Endothelial cell of umbilical vein (primary cell): ENCODE measurements around the gene RGS10.

Source experiments
- EZH2 ChIP-seq: IDR thresholded peaks from 2 replicates; pipeline ENCODE4 v1.6.1; 2012; ENCODE audit warnings: borderline replicate concordance, low read depth, mild to moderate bottlenecking, moderate library complexity, low read length, inconsistent platforms; ENCODE audit not compliant: severe bottlenecking
- FOS ChIP-seq: IDR thresholded peaks from 2 replicates; pipeline ENCODE4 v1.6.1; 2011; ENCODE audit warnings: mild to moderate bottlenecking, low read length, moderate library complexity, borderline replicate concordance; ENCODE audit not compliant: insufficient read depth
- JUN ChIP-seq: IDR thresholded peaks from 2 replicates; pipeline ENCODE4 v1.6.1; 2011; ENCODE audit warnings: borderline replicate concordance, low read depth; ENCODE audit not compliant: insufficient read length, insufficient read depth
- MYC ChIP-seq: IDR thresholded peaks from one replicate; pipeline ENCODE4 v1.6.1; 2011; ENCODE audit warnings: mild to moderate bottlenecking, low read depth, low read length
- POLR2A ChIP-seq: IDR thresholded peaks from 2 replicates; pipeline ENCODE4 v1.6.1; 2012; ENCODE audit warnings: low read depth, mild to moderate bottlenecking, control low read depth, low read length
- POLR2AphosphoS5 ChIP-seq: IDR thresholded peaks from 2 replicates; pipeline ENCODE4 v1.6.1; 2012; ENCODE audit warnings: low read depth, mild to moderate bottlenecking, control low read depth, low read length, moderate library complexity; ENCODE audit not compliant: insufficient read depth
- TF ChIP-seq, protein P1 (sequence below), 2 donors: IDR thresholded peaks; 1 replicate in 1 of 2; 2 replicates in 1 of 2; pipeline ENCODE4 v1.5.1; 2011; ENCODE audit warnings: low read length in 2 of 2, mild to moderate bottlenecking in 2 of 2, moderate library complexity in 2 of 2, control low read depth in 1 of 2, inconsistent platforms in 1 of 2, low read depth in 1 of 2; ENCODE audit not compliant: insufficient read depth in 1 of 2; ENCODE audit errors: extremely low read depth in 1 of 2
- TF ChIP-seq, protein P2 (sequence below): IDR thresholded peaks from 2 replicates; pipeline ENCODE4 v1.6.1; 2011; ENCODE audit not compliant: insufficient read depth, insufficient read length

DNA sequence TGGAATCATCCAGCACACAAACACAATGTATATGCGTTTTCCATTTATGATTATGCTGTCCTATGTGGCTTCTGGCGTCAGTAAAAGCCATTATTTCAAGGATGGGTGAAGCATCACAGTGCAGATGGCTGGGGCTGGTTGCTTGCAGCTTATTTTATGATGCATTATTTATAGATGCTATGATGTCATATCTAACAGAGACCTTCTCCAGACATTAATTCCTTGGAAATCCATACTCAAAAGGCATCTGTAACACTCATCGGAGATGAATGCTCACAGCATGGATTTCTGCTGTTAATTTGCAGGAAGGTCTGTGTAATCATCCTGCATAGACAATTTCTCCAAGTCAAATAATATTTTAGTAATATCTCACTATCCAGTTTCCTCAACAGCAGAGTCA is 7.2 kb downstream of the RGS10 start:
- no peak for TF ChIP-seq POLR2A
- TF ChIP-seq, protein P1, sequence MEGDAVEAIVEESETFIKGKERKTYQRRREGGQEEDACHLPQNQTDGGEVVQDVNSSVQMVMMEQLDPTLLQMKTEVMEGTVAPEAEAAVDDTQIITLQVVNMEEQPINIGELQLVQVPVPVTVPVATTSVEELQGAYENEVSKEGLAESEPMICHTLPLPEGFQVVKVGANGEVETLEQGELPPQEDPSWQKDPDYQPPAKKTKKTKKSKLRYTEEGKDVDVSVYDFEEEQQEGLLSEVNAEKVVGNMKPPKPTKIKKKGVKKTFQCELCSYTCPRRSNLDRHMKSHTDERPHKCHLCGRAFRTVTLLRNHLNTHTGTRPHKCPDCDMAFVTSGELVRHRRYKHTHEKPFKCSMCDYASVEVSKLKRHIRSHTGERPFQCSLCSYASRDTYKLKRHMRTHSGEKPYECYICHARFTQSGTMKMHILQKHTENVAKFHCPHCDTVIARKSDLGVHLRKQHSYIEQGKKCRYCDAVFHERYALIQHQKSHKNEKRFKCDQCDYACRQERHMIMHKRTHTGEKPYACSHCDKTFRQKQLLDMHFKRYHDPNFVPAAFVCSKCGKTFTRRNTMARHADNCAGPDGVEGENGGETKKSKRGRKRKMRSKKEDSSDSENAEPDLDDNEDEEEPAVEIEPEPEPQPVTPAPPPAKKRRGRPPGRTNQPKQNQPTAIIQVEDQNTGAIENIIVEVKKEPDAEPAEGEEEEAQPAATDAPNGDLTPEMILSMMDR (IDR thresholded peaks at IDR 0.05; ENCODE audit: extremely low read depth in 1 of 2, insufficient read depth in 1 of 2, low read depth in 1 of 2, low read length in 2 of 2), result no peak
- TF ChIP-seq FOS, result no peak
- TF ChIP-seq, protein P2, sequence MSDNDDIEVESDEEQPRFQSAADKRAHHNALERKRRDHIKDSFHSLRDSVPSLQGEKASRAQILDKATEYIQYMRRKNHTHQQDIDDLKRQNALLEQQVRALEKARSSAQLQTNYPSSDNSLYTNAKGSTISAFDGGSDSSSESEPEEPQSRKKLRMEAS, result no peak
- no peak for TF ChIP-seq EZH2
- no peak for TF ChIP-seq MYC
- no peak for TF ChIP-seq JUN
- no peak for TF ChIP-seq POLR2AphosphoS5
